Breast epithelium (tissue), 4 donors: ENCODE data around the gene PON1. TPM values are rescaled to one million over a fixed set of nuclear protein-coding genes. Genes with fewer than 3 reads are reported as not detected.

Experiments
- DNase-seq, 2 donors: peaks; one replicate each; pipeline ENCODE4 v3.0.0-alpha.2; 2019; ENCODE audit warnings: low spot score in 2 of 2
- H3K27ac ChIP-seq, 2 donors: fragments of 200-600 bp; sonication (generic) in 1 of 2; one replicate each; pipeline ENCODE4 v1.5.1; 2016 to 2019; ENCODE audit warnings: mild to moderate bottlenecking in 1 of 2
- H3K27me3 ChIP-seq, 2 donors: fragments of 200-600 bp; sonication (generic) in 1 of 2; one replicate each; pipeline versions ENCODE4 v1.5.1 to v1.6.0; 2017 to 2019; ENCODE audit warnings: control low read depth in 1 of 2, mild to moderate bottlenecking in 1 of 2
- H3K36me3 ChIP-seq: fragments of 200-600 bp; one replicate; pipeline ENCODE4 v1.5.1; 2019
- H3K4me1 ChIP-seq, 2 donors: fragments of 200-600 bp; sonication (generic); one replicate each; pipeline ENCODE4 v1.5.1; 2016 to 2019; ENCODE audit warnings: control low read depth in 1 of 2
- H3K4me3 ChIP-seq, 3 donors: fragments of 200-600 bp; sonication (generic); 1 replicate in 2 of 3; 2 replicates in 1 of 3; pipeline ENCODE4 v1.5.1; 2016 to 2019; ENCODE audit warnings: mild to moderate bottlenecking in 3 of 3, moderate library complexity in 2 of 3
- H3K9me3 ChIP-seq, 2 donors: fragments of 200-600 bp; sonication (generic) in 1 of 2; one replicate each; pipeline ENCODE4 v1.5.1; 2016 to 2019; ENCODE audit warnings: control low read depth in 1 of 2
- CTCF ChIP-seq, 3 donors: fragments of 450-650 bp; IDR thresholded peaks; one replicate each; pipeline ENCODE4 v1.5.1; 2016 to 2017; ENCODE audit warnings: antibody characterized with exemption in 3 of 3, mild to moderate bottlenecking in 3 of 3, moderate library complexity in 3 of 3
- POLR2A ChIP-seq: fragments of 450-650 bp; IDR thresholded peaks from one replicate; pipeline ENCODE4 v1.6.1; 2016; ENCODE audit warnings: antibody characterized with exemption, mild to moderate bottlenecking, moderate library complexity
- POLR2AphosphoS5 ChIP-seq, 3 donors: sonication (generic); formaldehyde crosslinking; IDR thresholded peaks; one replicate each; pipeline ENCODE4 v1.6.1; 2017; ENCODE audit warnings: antibody characterized with exemption in 3 of 3
- intact Hi-C: fragments of 100-400 bp; cut with DNase I; formaldehyde crosslinking; loops from one replicate; pipeline ENCODE4 v1.15.1; 2023; ENCODE audit warnings: low total_unique reads
- total RNA-seq, 3 donors: library from RNA; depleted of rRNA; stranded (reverse); fragments of >200 nt; gene quantifications; one replicate each; pipeline ENCODE4 v1.1.0, GENCODE V29; 2016

Gene PON1
- total RNA-seq, 3 donors from 2014 or later, result 0.29 to 0.66 TPM; not detected in 1

DNA sequence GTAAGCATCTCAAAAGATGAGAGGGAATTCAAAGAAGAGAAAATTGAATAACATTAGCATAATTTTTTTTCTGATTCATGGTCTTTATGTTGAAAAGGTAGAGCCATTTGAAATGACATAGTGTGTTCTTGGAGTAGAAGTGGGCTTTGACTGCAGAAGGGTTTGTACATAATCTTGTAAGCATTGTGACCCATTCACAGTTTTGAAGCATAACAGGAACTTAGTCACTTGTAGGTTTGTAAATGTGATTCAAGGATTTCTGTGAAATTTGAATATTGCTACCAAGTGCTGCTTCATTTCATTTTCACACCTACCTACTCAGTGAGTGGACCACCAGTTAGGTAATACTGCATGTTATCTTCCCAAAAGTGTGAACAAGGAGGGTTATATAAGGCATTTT, 68.6 kb downstream of the PON1 start:
- no peaks in the 10 kb centered on the region for H3K9me3 ChIP-seq
- intact Hi-C loops, result no loop called here
- no peaks in the 10 kb centered on the region for H3K27me3 ChIP-seq
- no peaks in the 10 kb centered on the region for H3K36me3 ChIP-seq
- H3K4me3 ChIP-seq, result no peak overlapping the region
- no peak for DNase-seq
- no peak for TF ChIP-seq POLR2AphosphoS5 (IDR thresholded peaks at IDR 0.05)
- no peak for TF ChIP-seq POLR2A
- TF ChIP-seq CTCF (IDR thresholded peaks at IDR 0.05), result no peak
- H3K27ac ChIP-seq, result no peak overlapping the region
- H3K4me1 ChIP-seq, result no peaks in the 10 kb centered on the region

GRCh38 chr7:95253986-95254385, 70.3 kb downstream of the PON1 start:
- TF ChIP-seq POLR2A (no peak), CTCF (IDR thresholded peaks at IDR 0.05) (no peak), POLR2AphosphoS5 (IDR thresholded peaks at IDR 0.05) (no peak)
- intact Hi-C loops, result no loop called here
- H3K27me3 ChIP-seq, result no peaks in the 10 kb centered on the region

GRCh38 chr7:95251966-95252365, 72.4 kb downstream of the PON1 start:
- TF ChIP-seq CTCF (IDR thresholded peaks at IDR 0.05), result no peak
- no peak for TF ChIP-seq POLR2AphosphoS5 (IDR thresholded peaks at IDR 0.05)
- TF ChIP-seq POLR2A, result no peak
- Histone ChIP-seq H3K4me1 (no peaks in the 10 kb centered on the region), H3K27me3 (no peaks in the 10 kb centered on the region), H3K36me3 (no peaks in the 10 kb centered on the region), H3K9me3 (no peaks in the 10 kb centered on the region), H3K4me3 (no peak overlapping the region), H3K27ac (no peak overlapping the region)
- no peak for DNase-seq
- intact Hi-C loops, result no loop called here

More at GRCh38 chr7:95253986-95254385, 70.3 kb downstream of the PON1 start:
- no peak for DNase-seq
- Histone ChIP-seq H3K9me3 (no peaks in the 10 kb centered on the region), H3K4me1 (no peaks in the 10 kb centered on the region), H3K4me3 (no peak overlapping the region), H3K36me3 (no peaks in the 10 kb centered on the region), H3K27ac (no peak overlapping the region)

DNA sequence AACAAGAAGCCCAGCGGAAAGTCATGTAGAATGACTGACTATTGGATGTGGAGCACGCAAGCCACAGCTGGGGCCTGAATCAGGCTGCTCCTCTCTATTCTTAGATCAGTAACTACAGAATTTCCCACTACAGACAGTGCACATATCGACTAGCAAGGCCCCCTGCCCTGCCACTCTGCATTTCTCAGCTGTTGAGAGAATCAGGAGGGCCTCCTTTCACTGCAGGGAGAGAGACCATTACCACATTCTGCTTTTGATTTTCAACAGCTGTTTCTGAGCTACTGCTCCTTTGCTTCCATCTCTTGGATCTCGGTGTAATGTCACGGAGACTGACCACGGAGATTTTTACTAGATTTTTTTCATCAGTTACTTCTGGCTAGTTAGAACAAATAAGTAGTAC, 73.8 kb downstream of the PON1 start:
- no peaks in the 10 kb centered on the region for H3K4me1 ChIP-seq
- H3K4me3 ChIP-seq, result no peak overlapping the region
- no peak for DNase-seq
- no peak overlapping the region for H3K27ac ChIP-seq
- no peaks in the 10 kb centered on the region for H3K36me3 ChIP-seq
- no peaks in the 10 kb centered on the region for H3K9me3 ChIP-seq
- intact Hi-C loops, result no loop called here
- TF ChIP-seq CTCF (IDR thresholded peaks at IDR 0.05), result no peak
- TF ChIP-seq POLR2A, result no peak
- no peak for TF ChIP-seq POLR2AphosphoS5 (IDR thresholded peaks at IDR 0.05)
- H3K27me3 ChIP-seq, result no peaks in the 10 kb centered on the region

Other genes starting within 250 kb of the PON1 start
- 10 to 100 TPM in 1 of 3 donors, 1 to 10 TPM in 2; 5.9 to 26.9 (median 8.5) TPM for gene PON3, start 71.8 kb upstream of the PON1 start, total RNA-seq
- gene PON2, start 110.5 kb upstream of the PON1 start, total RNA-seq, result 100 to 1,000 TPM; 119 to 168 (median 165) TPM
- gene ASB4, start 161.4 kb upstream of the PON1 start, total RNA-seq, result under 1 TPM; 0.16 to 0.33 (median 0.29) TPM